Lung (tissue), 12 donors: ENCODE data around the gene LTBP1. TPM values are rescaled to one million over a fixed set of nuclear protein-coding genes. Genes with fewer than 3 reads are reported as not detected.

Experiments
- ATAC-seq: fragments of 200-7000 bp; cut with Tn5 transposase; one replicate; pipeline ENCODE4 v1.9.1; 2020; ENCODE audit warnings: moderate number of reproducible peaks; ENCODE audit not compliant: insufficient read depth, low FRiP score
- DNase-seq, 3 donors: peaks; one replicate each; pipeline ENCODE4 v3.0.0-alpha.2; 2013 to 2017
- H3K27ac ChIP-seq, 2 donors: one replicate each; pipeline ENCODE4 v1.5.1; 2013; ENCODE audit warnings: mild to moderate bottlenecking in 2 of 2, moderate library complexity in 2 of 2, control low read depth in 1 of 2, inconsistent platforms in 1 of 2, low read depth in 1 of 2, low read length in 1 of 2
- H3K27me3 ChIP-seq, 3 donors: one replicate each; pipeline ENCODE4 v1.5.1; 2013; ENCODE audit warnings: low read length in 2 of 3; ENCODE audit not compliant: control insufficient read depth in 3 of 3, insufficient read depth in 3 of 3
- H3K36me3 ChIP-seq, 4 donors: one replicate each; pipeline ENCODE4 v1.5.1; 2013; ENCODE audit warnings: low read length in 4 of 4, mild to moderate bottlenecking in 1 of 4, moderate library complexity in 1 of 4; ENCODE audit not compliant: control insufficient read depth in 4 of 4, insufficient read depth in 4 of 4
- H3K4me1 ChIP-seq, 5 donors: one replicate each; pipeline ENCODE4 v1.5.1; 2013; ENCODE audit warnings: low read length in 5 of 5, mild to moderate bottlenecking in 2 of 5, moderate library complexity in 1 of 5; ENCODE audit not compliant: control insufficient read depth in 5 of 5, insufficient read depth in 5 of 5
- H3K4me3 ChIP-seq: one replicate; pipeline ENCODE4 v1.5.1; 2013; ENCODE audit warnings: mild to moderate bottlenecking, control low read depth, moderate library complexity
- H3K9ac ChIP-seq, 2 donors: one replicate each; pipeline ENCODE4 v1.5.1; 2013; ENCODE audit warnings: low read length in 2 of 2, control low read depth in 1 of 2; ENCODE audit not compliant: insufficient read depth in 1 of 2
- H3K9me3 ChIP-seq, 4 donors: one replicate each; pipeline ENCODE4 v1.5.1; 2013; ENCODE audit warnings: low read length in 3 of 4, mild to moderate bottlenecking in 1 of 4, moderate library complexity in 1 of 4; ENCODE audit not compliant: control insufficient read depth in 4 of 4, insufficient read depth in 3 of 4
- WGBS, 2 donors: extraction: QIAGEN DNeasy Blood & Tissue Kit; methylation state at CpG; one replicate each; pipeline ENCODE4 v1.1.7; 2013; 5-methylcytosine and 5-hydroxymethylcytosine counted together
- polyA plus RNA-seq, 2 donors: library from polyadenylated mRNA; stranded (reverse); fragments of 200-250 nt; gene quantifications; one replicate each; pipeline ENCODE4 v1.2.1, GENCODE V29; 2013
- total RNA-seq, 2 donors: library from RNA; depleted of rRNA in 1 of 2; stranded (reverse); fragments of >200 nt in 1 of 2; gene quantifications; one replicate each; pipeline ENCODE4 v1.2.1, GENCODE V29; 2014 to 2021
- TF ChIP-seq, protein P1 (sequence below): IDR thresholded peaks from 2 replicates; pipeline ENCODE4 v1.5.1; 2012; ENCODE audit warnings: mild to moderate bottlenecking; ENCODE audit errors: control extremely low read depth, extremely low read depth
- donor health status: control.
- donor health status: control.
- donor health status: Bipolar disorder and iron deficiency.
- donor health status: healthy.
- donor health status: DM: yes; HTN: yes; CAD: no.

Gene LTBP1
- total and polyA plus RNA-seq, 4 donors = 8.8 to 57.4 (median 28.6) TPM

DNA sequence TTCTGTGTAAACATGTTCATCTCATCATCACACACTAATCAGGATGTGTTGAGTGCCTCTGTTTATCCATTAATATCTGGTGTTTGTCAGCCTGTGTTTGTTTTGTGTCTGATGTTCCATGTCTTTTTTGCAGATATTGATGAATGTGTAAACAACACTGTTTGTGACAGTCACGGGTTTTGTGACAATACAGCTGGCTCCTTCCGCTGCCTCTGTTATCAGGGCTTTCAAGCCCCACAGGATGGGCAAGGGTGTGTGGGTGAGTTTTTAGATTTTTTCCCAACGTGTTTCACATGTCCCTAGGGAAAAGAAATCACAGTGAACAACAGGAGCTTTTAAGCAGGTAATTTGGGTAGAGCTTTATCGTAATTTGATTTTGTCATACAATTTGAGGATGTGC lies 396.0 kb downstream of the LTBP1 start:
- Histone ChIP-seq H3K4me1 (peaks cover 0 to 3% (median 0%) of the 10 kb centered on the region in 5 donors), H3K9ac (no peak overlapping the region)

DNA sequence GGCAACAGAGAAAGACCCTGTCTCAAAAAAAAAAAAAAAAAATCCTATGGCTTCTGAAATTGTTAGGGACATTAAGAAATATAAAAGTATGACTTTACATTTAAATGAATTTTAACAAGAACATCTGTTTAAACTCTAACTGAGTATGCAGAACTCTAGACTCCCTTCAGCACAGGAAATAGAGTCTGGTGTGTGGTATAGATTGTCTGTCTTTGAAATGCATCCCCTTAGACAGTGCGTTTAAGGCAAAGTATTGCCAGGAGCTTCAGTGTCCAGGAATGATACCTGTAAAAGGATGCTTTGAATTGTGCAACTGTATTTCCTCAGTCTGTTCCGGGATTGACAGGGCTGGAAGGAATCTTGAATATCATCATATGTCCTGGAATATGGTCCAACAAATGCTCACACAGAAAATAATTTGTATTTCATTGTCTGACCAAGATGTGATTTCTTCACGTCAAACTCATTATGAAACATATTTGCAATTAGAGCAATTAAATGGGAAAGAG lies 396.7 kb downstream of the LTBP1 start:
- Histone ChIP-seq H3K9ac (no peak overlapping the region), H3K27me3 (no peaks in the 10 kb centered on the region), H3K4me1 (peaks cover 0 to 3% (median 0%) of the 10 kb centered on the region in 5 donors), H3K9me3 (no peaks in the 10 kb centered on the region), H3K36me3 (peaks cover 0 to 4% (median 2%) of the 10 kb centered on the region in 4 donors), H3K4me3 (no peak overlapping the region), H3K27ac (no peak overlapping the region)
- TF ChIP-seq, protein P1, sequence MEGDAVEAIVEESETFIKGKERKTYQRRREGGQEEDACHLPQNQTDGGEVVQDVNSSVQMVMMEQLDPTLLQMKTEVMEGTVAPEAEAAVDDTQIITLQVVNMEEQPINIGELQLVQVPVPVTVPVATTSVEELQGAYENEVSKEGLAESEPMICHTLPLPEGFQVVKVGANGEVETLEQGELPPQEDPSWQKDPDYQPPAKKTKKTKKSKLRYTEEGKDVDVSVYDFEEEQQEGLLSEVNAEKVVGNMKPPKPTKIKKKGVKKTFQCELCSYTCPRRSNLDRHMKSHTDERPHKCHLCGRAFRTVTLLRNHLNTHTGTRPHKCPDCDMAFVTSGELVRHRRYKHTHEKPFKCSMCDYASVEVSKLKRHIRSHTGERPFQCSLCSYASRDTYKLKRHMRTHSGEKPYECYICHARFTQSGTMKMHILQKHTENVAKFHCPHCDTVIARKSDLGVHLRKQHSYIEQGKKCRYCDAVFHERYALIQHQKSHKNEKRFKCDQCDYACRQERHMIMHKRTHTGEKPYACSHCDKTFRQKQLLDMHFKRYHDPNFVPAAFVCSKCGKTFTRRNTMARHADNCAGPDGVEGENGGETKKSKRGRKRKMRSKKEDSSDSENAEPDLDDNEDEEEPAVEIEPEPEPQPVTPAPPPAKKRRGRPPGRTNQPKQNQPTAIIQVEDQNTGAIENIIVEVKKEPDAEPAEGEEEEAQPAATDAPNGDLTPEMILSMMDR = no peak
- DNase-seq (no peak), ATAC-seq (no peak)
- 81 to 82% methylated on average over 3 of the region's 3 CpGs for WGBS, 2 donors

More for the DNA sequence above, 396.0 kb downstream of the LTBP1 start:
- Histone ChIP-seq H3K9me3 (no peaks in the 10 kb centered on the region), H3K27ac (no peak overlapping the region), H3K4me3 (no peak overlapping the region), H3K27me3 (no peaks in the 10 kb centered on the region), H3K36me3 (peaks cover 0 to 3% (median 2%) of the 10 kb centered on the region in 4 donors)
- no peak for DNase-seq
- WGBS, 2 donors = 59 to 68% methylated on average over 4 of the region's 4 CpGs
- no peak for ATAC-seq
- TF ChIP-seq, protein P1 = no peak

- ATAC-seq (no peak), DNase-seq (no peak)
- Histone ChIP-seq H3K4me1 (peaks cover 0 to 3% (median 0%) of the 10 kb centered on the region in 5 donors), H3K4me3 (no peak overlapping the region), H3K27me3 (no peaks in the 10 kb centered on the region), H3K9ac (no peak overlapping the region), H3K36me3 (peaks cover 0 to 4% (median 2%) of the 10 kb centered on the region in 4 donors), H3K27ac (no peak overlapping the region), H3K9me3 (no peaks in the 10 kb centered on the region)
- TF ChIP-seq, protein P1 = no peak
- 47 to 64% methylated on average over 3 of the region's 3 CpGs for WGBS, 2 donors
Observed at GRCh38 chr2:33344230-33344629, 397.5 kb downstream of the LTBP1 start.

- TF ChIP-seq, protein P1 = no peak
- WGBS, 2 donors = 69 to 87% methylated on average over 3 of the region's 3 CpGs
- no peak for ATAC-seq
Observed at GRCh38 chr2:33347856-33348255, 401.1 kb downstream of the LTBP1 start.

More at GRCh38 chr2:33347856-33348255, 401.1 kb downstream of the LTBP1 start:
- Histone ChIP-seq H3K4me3 (no peak overlapping the region), H3K36me3 (peaks cover 0 to 7% (median 2%) of the 10 kb centered on the region in 4 donors), H3K4me1 (no peaks in the 10 kb centered on the region), H3K27me3 (no peaks in the 10 kb centered on the region), H3K9ac (no peak overlapping the region), H3K27ac (no peak overlapping the region), H3K9me3 (no peaks in the 10 kb centered on the region)
- DNase-seq = no peak
